B cell (primary cell): ENCODE data around the gene LCN12. TPM values are rescaled to one million over a fixed set of nuclear protein-coding genes. Genes with fewer than 3 reads are reported as not detected.

Experiments
- ATAC-seq: fragments of 200-7000 bp; cut with Tn5 transposase; one replicate; pipeline ENCODE4 v1.10.0; 2021; ENCODE audit warnings: low read depth, mild to moderate bottlenecking, moderate number of reproducible peaks, moderate library complexity
- CTCF ChIA-PET: fragments of 350-600 bp; sonication (Branson Sonifier 250); formaldehyde crosslinking; loops from one replicate; lab custom pipeline; 2021; ENCODE audit warnings: antibody characterized with exemption, inconsistent platforms; lab: Charles Lee
- POLR2A ChIA-PET: fragments of 350-600 bp; sonication (Branson Sonifier 250); formaldehyde crosslinking; loops from one replicate; lab custom pipeline; 2021; ENCODE audit warnings: antibody characterized with exemption; lab: Charles Lee
- DNase-seq: peaks from one replicate; pipeline ENCODE4 v3.0.0; 2013
- H2AFZ ChIP-seq: 2 replicates; pipeline ENCODE4 v1.6.1; 2012; ENCODE audit warnings: mild to moderate bottlenecking, low read depth, low read length; ENCODE audit not compliant: insufficient read depth, poor library complexity, severe bottlenecking
- H3K27ac ChIP-seq, 2 donors: 1 replicate in 1 of 2; 2 replicates in 1 of 2; pipeline ENCODE4 v1.5.1; 2012 to 2013; ENCODE audit warnings: low read length in 2 of 2, mild to moderate bottlenecking in 2 of 2, moderate library complexity in 1 of 2
- H3K27me3 ChIP-seq, 4 experiments: fragments of 200-600 bp in 1 of 4; sonication (generic) in 1 of 4; replicated peaks in 1 of 4; 1 replicate in 2 of 4; 2 replicates in 2 of 4; pipeline versions ENCODE4 v1.6.1 to v1.7.0; 2013 to 2016; ENCODE audit warnings: low read length in 3 of 4, mild to moderate bottlenecking in 2 of 4, mixed read lengths in 1 of 4, moderate library complexity in 1 of 4; ENCODE audit not compliant: insufficient read depth in 4 of 4, control insufficient read depth in 3 of 4; ENCODE audit errors: control extremely low read depth in 1 of 4
- H3K36me3 ChIP-seq, 2 experiments: replicated peaks in 1 of 2; 1 replicate in 1 of 2; 2 replicates in 1 of 2; pipeline versions ENCODE4 v1.6.1 to v1.7.1; 2013; ENCODE audit warnings: low read length in 1 of 2; ENCODE audit not compliant: insufficient read depth in 2 of 2, control insufficient read depth in 1 of 2; ENCODE audit errors: control extremely low read depth in 1 of 2, extremely low read depth in 1 of 2
- H3K4me1 ChIP-seq, 2 donors: fragments of 200-600 bp in 1 of 2; sonication (generic) in 1 of 2; 1 replicate in 1 of 2; 2 replicates in 1 of 2; pipeline versions ENCODE4 v1.5.1 to v1.6.1; 2013 to 2017; ENCODE audit warnings: low read length in 2 of 2; ENCODE audit not compliant: control insufficient read depth in 2 of 2, insufficient read depth in 2 of 2
- H3K4me2 ChIP-seq: replicated peaks from 2 replicates; pipeline ENCODE3; 2012; ENCODE audit warnings: mild to moderate bottlenecking, low read depth, low read length; ENCODE audit not compliant: poor library complexity, severe bottlenecking
- H3K4me3 ChIP-seq, 5 experiments: fragments of 200-600 bp in 1 of 5; sonication (generic) in 1 of 5; 1 replicate in 3 of 5; 2 replicates in 2 of 5; pipeline versions ENCODE4 v1.5.1 to v1.7.0; 2011 to 2016; ENCODE audit warnings: low read length in 4 of 5, mild to moderate bottlenecking in 4 of 5, low read depth in 2 of 5, control low read depth in 1 of 5, moderate library complexity in 1 of 5; ENCODE audit not compliant: insufficient read depth in 1 of 5; ENCODE audit errors: control extremely low read depth in 1 of 5, extremely low read depth in 1 of 5
- H3K79me2 ChIP-seq: fragments of 200-600 bp; sonication (generic); one replicate; pipeline ENCODE4 v1.6.0; 2016; ENCODE audit warnings: low read length; ENCODE audit not compliant: control insufficient read depth, insufficient read depth
- H3K9ac ChIP-seq: fragments of 200-600 bp; sonication (generic); 2 replicates; pipeline ENCODE4 v1.6.1; 2017; ENCODE audit warnings: mild to moderate bottlenecking, low read length, moderate library complexity
- H3K9me3 ChIP-seq, 3 donors: one replicate each; pipeline versions ENCODE4 v1.6.1 to v1.7.1; 2013; ENCODE audit warnings: low read length in 2 of 3; ENCODE audit not compliant: control insufficient read depth in 2 of 3, insufficient read depth in 1 of 3; ENCODE audit errors: control extremely low read depth in 1 of 3
- H4K20me1 ChIP-seq: 2 replicates; pipeline ENCODE4 v1.6.0; 2012; ENCODE audit warnings: mild to moderate bottlenecking, low read length; ENCODE audit not compliant: insufficient read depth, control insufficient read depth, poor library complexity, severe bottlenecking
- H3K27ac Mint-ChIP-seq: one replicate; pipeline ENCODE4 v1.8.0; 2021; ENCODE audit warnings: mixed read lengths
- H3K27me3 Mint-ChIP-seq: one replicate; pipeline ENCODE4 v1.8.0; 2021; ENCODE audit warnings: mixed read lengths
- H3K4me1 Mint-ChIP-seq: one replicate; pipeline ENCODE4 v1.8.0; 2021; ENCODE audit warnings: mixed read lengths
- H3K4me3 Mint-ChIP-seq: one replicate; pipeline ENCODE4 v1.8.0; 2021; ENCODE audit warnings: mixed read lengths
- H3K9me3 Mint-ChIP-seq: one replicate; pipeline ENCODE4 v1.8.0; 2022; ENCODE audit warnings: mixed read lengths; ENCODE audit not compliant: insufficient read depth
- CTCF ChIP-seq: fragments of 200-600 bp; IDR thresholded peaks from one replicate; pipeline ENCODE4 v1.8.0; 2022; ENCODE audit warnings: antibody characterized with exemption, mild to moderate bottlenecking
- EZH2 ChIP-seq: IDR thresholded peaks from 2 replicates; pipeline ENCODE4 v1.6.1; 2012; ENCODE audit warnings: borderline replicate concordance, low read depth, mild to moderate bottlenecking, moderate library complexity, low read length; ENCODE audit not compliant: insufficient read depth, poor library complexity, severe bottlenecking
- WGBS: methylation state at CpG from one replicate; pipeline ENCODE4 v1.1.5; 2013; ENCODE audit warnings: missing lambda C conversion rate; ENCODE audit not compliant: insufficient coverage; 5-methylcytosine and 5-hydroxymethylcytosine counted together
- intact Hi-C: fragments of 100-400 bp; cut with micrococcal nuclease; formaldehyde crosslinking; loops from one replicate; pipeline ENCODE4 v1.10.0; 2022
- polyA plus RNA-seq: library from polyadenylated mRNA; depleted of rRNA; stranded (reverse); fragments of >200 nt; gene quantifications from 2 replicates; pipeline ENCODE4 v1.2.3, GENCODE V29; 2012
- total RNA-seq, 2 donors: library from RNA; stranded (reverse); fragments of 120-200 nt in 1 of 2; gene quantifications; 1 replicate in 1 of 2; 2 replicates in 1 of 2; pipeline versions ENCODE4 v1.2.3 to v1.2.4, GENCODE V29; 2013 to 2022

LCN12 gene
- total and polyA plus RNA-seq, 2 donors (not counting 1 experiment from before 2014, with no cell fraction given): 2.4 to 2.6 TPM

DNA sequence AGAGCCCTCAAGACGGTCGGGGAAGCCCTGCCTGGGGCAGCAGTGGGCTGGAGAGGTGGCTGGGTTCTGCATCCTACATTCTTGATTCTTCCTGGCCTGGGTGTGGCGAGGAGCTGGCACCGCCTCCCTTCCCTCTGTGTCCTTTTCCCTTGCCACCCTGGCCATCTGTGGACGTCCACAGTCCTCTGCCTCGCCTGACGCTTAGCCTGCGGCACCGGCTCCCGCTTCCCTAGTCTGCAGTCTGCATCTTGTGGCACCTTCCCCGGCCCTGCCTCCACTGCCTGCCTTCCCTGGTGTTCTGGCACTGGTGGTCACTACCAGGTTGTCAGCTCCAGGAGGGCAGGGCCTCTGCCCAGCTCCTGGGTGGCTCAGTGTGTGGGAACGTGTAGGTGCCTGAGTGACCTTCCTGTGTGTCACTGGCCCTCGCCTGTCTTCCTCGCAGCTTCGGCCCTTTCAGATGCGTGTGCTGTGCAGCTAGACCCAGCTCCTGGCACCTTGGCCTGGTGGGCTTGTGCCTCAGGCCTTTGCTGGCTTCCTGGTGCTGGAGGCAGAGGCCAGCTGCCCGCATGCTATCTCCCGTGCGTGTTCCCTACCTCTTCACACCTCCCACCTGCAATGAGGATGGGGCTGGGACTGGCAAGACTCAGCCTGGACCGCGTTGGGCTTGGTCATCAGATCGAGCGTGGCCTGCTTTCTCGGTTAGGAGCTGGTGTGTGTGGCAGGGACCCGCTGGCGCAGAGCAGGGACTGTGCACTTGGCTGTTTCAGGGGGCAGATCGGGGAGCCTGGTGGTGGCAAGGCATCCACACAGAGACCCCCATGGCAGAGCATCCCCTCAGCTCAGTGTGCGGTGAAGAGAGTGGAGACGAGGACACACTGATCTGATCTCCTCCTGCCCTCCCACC lies 44.8 kb upstream of the LCN12 start:
- Histone ChIP-seq H4K20me1 (peaks cover 23% of the 10 kb centered on the region), H3K4me2 (no peak overlapping the region), H3K27ac (no peak overlapping the region), H3K4me3 (no peak overlapping the region), H3K36me3 (peaks cover 0 to 48% of the 10 kb centered on the region in 2 experiments), H3K4me1 (peaks cover 11 to 15% of the 10 kb centered on the region in 2 donors), H2AFZ (no peak overlapping the region), H3K9ac (no peak overlapping the region), H3K9me3 (no peaks in the 10 kb centered on the region), H3K27me3 (no peaks in the 10 kb centered on the region), H3K79me2 (peaks cover 42% of the 10 kb centered on the region)
- Mint-ChIP-seq H3K27me3 (no peaks in the 10 kb centered on the region), H3K4me1 (peaks cover 22% of the 10 kb centered on the region), H3K27ac (peak overlapping the region; percentile 73), H3K4me3 (no peak overlapping the region), H3K9me3 (no peaks in the 10 kb centered on the region)
- intact Hi-C loops: no loop called here
- ATAC-seq: no peak
- POLR2A ChIA-PET: no interaction called here
- TF ChIP-seq EZH2: no peak
- CTCF ChIA-PET: no interaction called here
- 96% methylated on average over 26 of the region's 29 CpGs for WGBS
- DNase-seq: no peak

DNA sequence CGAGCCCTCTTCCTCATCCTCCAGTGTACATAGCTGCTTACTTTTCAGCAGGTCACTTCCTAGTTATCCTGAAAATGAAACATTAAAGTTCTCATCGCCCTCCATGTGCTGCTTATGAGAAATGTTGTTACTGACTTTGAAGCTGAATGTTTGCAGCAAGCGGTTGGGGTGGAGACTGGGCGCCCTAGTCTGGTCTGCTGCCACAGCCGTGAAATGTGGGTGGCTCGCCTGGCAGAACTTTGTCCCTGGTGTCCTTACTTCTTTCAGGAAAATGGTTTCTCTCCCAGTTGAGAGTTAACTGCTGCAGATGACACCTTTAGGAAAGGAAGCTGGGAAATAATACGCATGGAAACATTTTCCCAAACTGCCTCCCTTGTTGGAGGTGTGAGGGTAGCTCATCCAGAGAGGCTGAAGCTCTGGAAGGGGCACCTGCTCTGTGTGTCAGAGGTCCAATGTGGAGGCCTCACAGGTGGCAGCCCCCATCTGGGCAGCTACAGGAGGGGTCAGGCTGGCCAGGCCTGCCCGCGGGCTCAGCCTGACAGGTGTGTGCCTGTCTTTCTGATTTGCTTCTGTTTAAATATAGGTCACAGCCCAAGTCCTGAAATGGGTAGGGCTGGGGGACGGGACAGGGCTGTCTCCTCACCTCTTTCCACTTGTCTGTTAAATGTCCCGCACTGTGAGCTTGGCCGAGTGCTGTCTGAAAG lies 41.7 kb upstream of the LCN12 start:
- Mint-ChIP-seq H3K4me3 (no peak overlapping the region), H3K9me3 (no peaks in the 10 kb centered on the region), H3K27me3 (no peaks in the 10 kb centered on the region), H3K4me1 (peaks cover 8% of the 10 kb centered on the region), H3K27ac (no peak overlapping the region)
- WGBS: 99% methylated on average over 10 of the region's 12 CpGs
- Histone ChIP-seq H3K4me2 (no peak overlapping the region), H3K9me3 (no peaks in the 10 kb centered on the region), H3K9ac (no peak overlapping the region), H3K4me1 (peaks cover 0 to 2% of the 10 kb centered on the region in 2 donors), H4K20me1 (peaks cover 19% of the 10 kb centered on the region), H3K27ac (no peak overlapping the region), H3K27me3 (no peaks in the 10 kb centered on the region), H3K4me3 (no peak overlapping the region), H3K79me2 (peaks cover 37% of the 10 kb centered on the region), H2AFZ (no peak overlapping the region), H3K36me3 (peaks cover 0 to 61% of the 10 kb centered on the region in 2 experiments)
- TF ChIP-seq EZH2 (no peak), CTCF (no peak)
- DNase-seq: no peak
- no peak for ATAC-seq
- ChIA-PET POLR2A (no interaction called here), CTCF (interaction anchor here (2.6 kb wide), 1 partner anchor 68 kb away, joined by 8 read pairs; the partner anchor contains the start of gene AJM1)
- intact Hi-C loops: no loop called here
